Left ventricle myocardium inferior (tissue), 1 donor: ENCODE data around the gene ZNF620. TPM values are rescaled to one million over a fixed set of nuclear protein-coding genes. Genes with fewer than 3 reads are reported as not detected.

ENCODE experiments used
- DNase-seq: peaks from one replicate; pipeline ENCODE4 v3.0.0-alpha.2; 2020
- H3K27ac ChIP-seq: fragments of 200-600 bp; replicated peaks from 2 replicates; pipeline ENCODE4 v1.8.0; 2021
- H3K27me3 ChIP-seq: fragments of 200-600 bp; 2 replicates; pipeline ENCODE4 v1.8.0; 2021; ENCODE audit warnings: low read depth
- H3K36me3 ChIP-seq: fragments of 200-600 bp; 2 replicates; pipeline ENCODE4 v1.8.0; 2021
- H3K4me1 ChIP-seq: fragments of 200-600 bp; 2 replicates; pipeline ENCODE4 v1.8.0; 2021
- H3K4me3 ChIP-seq: fragments of 200-600 bp; 2 replicates; pipeline ENCODE4 v1.8.0; 2021; ENCODE audit warnings: mild to moderate bottlenecking, moderate library complexity
- H3K9me3 ChIP-seq: fragments of 200-600 bp; replicated peaks from 2 replicates; pipeline ENCODE4 v1.8.0; 2021
- CTCF ChIP-seq: fragments of 200-600 bp; IDR thresholded peaks from 2 replicates; pipeline ENCODE4 v1.8.0; 2021; ENCODE audit warnings: antibody characterized with exemption, mild to moderate bottlenecking, borderline replicate concordance
- intact Hi-C: fragments of 100-400 bp; cut with micrococcal nuclease; formaldehyde crosslinking; loops from one replicate; pipeline ENCODE4 v1.11.0; 2022
- total RNA-seq: library from RNA; stranded (reverse); fragmentation: NEBNext Ultra II Directional; extraction: Animal tissue kit (Norgen Biotek cat#: 25700); gene quantifications from one replicate; pipeline ENCODE4 v1.2.1, GENCODE V29; 2021
- donor health status: DM: no; HTN: yes; CAD: no; lungs with severe emphysema.

ZNF620 gene
- total RNA-seq, 1 donor from 2014 or later, result 2.3 TPM

- H3K9me3 ChIP-seq, result peaks cover 33% of the 10 kb centered on the region
- intact Hi-C loops, result no loop called here
Measured at GRCh38 chr3:40490916-40491315, 14.9 kb upstream of the ZNF620 start.

GRCh38 chr3:40494698-40495097, 11.1 kb upstream of the ZNF620 start:
- Histone ChIP-seq H3K4me3 (no peak overlapping the region), H3K9me3 (no peaks in the 10 kb centered on the region), H3K27me3 (no peaks in the 10 kb centered on the region), H3K27ac (no peak overlapping the region), H3K4me1 (no peaks in the 10 kb centered on the region), H3K36me3 (peaks cover 5% of the 10 kb centered on the region)
- intact Hi-C loops, result no loop called here
- no peak for TF ChIP-seq CTCF
- no peak for DNase-seq

More at GRCh38 chr3:40490916-40491315, 14.9 kb upstream of the ZNF620 start:
- H3K4me1 ChIP-seq, result no peaks in the 10 kb centered on the region
- DNase-seq, result no peak
- H3K27ac ChIP-seq, result no peak overlapping the region
- H3K4me3 ChIP-seq, result no peak overlapping the region
- H3K36me3 ChIP-seq, result peaks cover 36% of the 10 kb centered on the region
- H3K27me3 ChIP-seq, result no peaks in the 10 kb centered on the region
- TF ChIP-seq CTCF, result no peak

GRCh38 chr3:40497288-40497687, 8.6 kb upstream of the ZNF620 start:
- DNase-seq, result no peak
- H3K4me3 ChIP-seq, result no peak overlapping the region
- no peaks in the 10 kb centered on the region for H3K36me3 ChIP-seq
- no peak overlapping the region for H3K27ac ChIP-seq
- TF ChIP-seq CTCF, result no peak
- intact Hi-C loops, result no loop called here
- H3K9me3 ChIP-seq, result no peaks in the 10 kb centered on the region
- no peaks in the 10 kb centered on the region for H3K27me3 ChIP-seq
- H3K4me1 ChIP-seq, result no peaks in the 10 kb centered on the region

GRCh38 chr3:40499952-40500351, 5.9 kb upstream of the ZNF620 start:
- Histone ChIP-seq H3K27ac (no peak overlapping the region), H3K36me3 (no peaks in the 10 kb centered on the region), H3K4me1 (peaks cover 8% of the 10 kb centered on the region), H3K9me3 (no peaks in the 10 kb centered on the region), H3K4me3 (no peak overlapping the region), H3K27me3 (no peaks in the 10 kb centered on the region)
- intact Hi-C loops, result no loop called here
- DNase-seq, result no peak
- TF ChIP-seq CTCF, result no peak

- TF ChIP-seq CTCF, result no peak
Measured at GRCh38 chr3:40502034-40502433, 3.8 kb upstream of the ZNF620 start.

More at GRCh38 chr3:40502034-40502433, 3.8 kb upstream of the ZNF620 start:
- Histone ChIP-seq H3K27me3 (no peaks in the 10 kb centered on the region), H3K4me3 (no peak overlapping the region), H3K36me3 (no peaks in the 10 kb centered on the region), H3K4me1 (peaks cover 27% of the 10 kb centered on the region), H3K9me3 (no peaks in the 10 kb centered on the region), H3K27ac (no peak overlapping the region)
- DNase-seq, result no peak
- intact Hi-C loops, result no loop called here
